Natural killer cell (primary cell): ENCODE measurements around the gene BHLHE40. TPM values are rescaled to one million over a fixed set of nuclear protein-coding genes. Genes with fewer than 3 reads are reported as not detected.

Experiments
- ATAC-seq, 3 donors: fragments of 150-1000 bp in 2 of 3; fragments of 200-7000 bp in 1 of 3; cut with Tn5 transposase; 1 replicate in 1 of 3; 2 replicates in 2 of 3; pipeline ENCODE4 v1.10.0; 2021; ENCODE audit warnings: mild to moderate bottlenecking in 2 of 3, moderate library complexity in 2 of 3
- DNase-seq, 2 donors: peaks; one replicate each; pipeline versions ENCODE4 v3.0.0 to v3.0.0-alpha.2; 2013 to 2021; ENCODE audit warnings: mixed read lengths in 1 of 2
- H3K27ac ChIP-seq: one replicate; pipeline ENCODE4 v1.5.1; 2013; ENCODE audit warnings: mild to moderate bottlenecking, low read length
- H3K27me3 ChIP-seq: one replicate; pipeline ENCODE4 v1.6.1; 2013; ENCODE audit warnings: low read length; ENCODE audit not compliant: control insufficient read depth, insufficient read depth
- H3K36me3 ChIP-seq: one replicate; pipeline ENCODE4 v1.6.1; 2013; ENCODE audit warnings: low read length; ENCODE audit not compliant: control insufficient read depth, insufficient read depth
- H3K4me1 ChIP-seq: one replicate; pipeline ENCODE4 v1.6.1; 2013; ENCODE audit warnings: low read length; ENCODE audit not compliant: control insufficient read depth, insufficient read depth
- H3K4me3 ChIP-seq: one replicate; pipeline ENCODE4 v1.5.1; 2013; ENCODE audit warnings: low read length
- H3K9me3 ChIP-seq: one replicate; pipeline ENCODE4 v1.6.1; 2013; ENCODE audit warnings: low read length; ENCODE audit not compliant: control insufficient read depth, insufficient read depth
- H3K27ac Mint-ChIP-seq, 2 donors: one replicate each; pipeline ENCODE4 v1.8.0; 2022; ENCODE audit warnings: mild to moderate bottlenecking in 2 of 2, mixed read lengths in 2 of 2, moderate library complexity in 1 of 2
- H3K27me3 Mint-ChIP-seq, 2 donors: one replicate each; pipeline ENCODE4 v1.8.0; 2022; ENCODE audit warnings: low read depth in 2 of 2, mixed read lengths in 2 of 2
- H3K36me3 Mint-ChIP-seq: one replicate; pipeline ENCODE4 v1.8.0; 2022; ENCODE audit warnings: mixed read lengths
- H3K4me1 Mint-ChIP-seq, 2 donors: one replicate each; pipeline ENCODE4 v1.8.0; 2022; ENCODE audit warnings: mixed read lengths in 2 of 2
- H3K4me3 Mint-ChIP-seq: one replicate; pipeline ENCODE4 v1.8.0; 2022; ENCODE audit warnings: mild to moderate bottlenecking, moderate library complexity, mixed read lengths
- H3K9me3 Mint-ChIP-seq, 2 donors: one replicate each; pipeline ENCODE4 v1.8.0; 2022; ENCODE audit warnings: mixed read lengths in 2 of 2
- WGBS: methylation state at CpG from one replicate; pipeline ENCODE4 v1.1.7; 2013; ENCODE audit warnings: missing lambda C conversion rate; ENCODE audit not compliant: insufficient coverage; 5-methylcytosine and 5-hydroxymethylcytosine counted together
- intact Hi-C: fragments of 100-400 bp; cut with micrococcal nuclease; formaldehyde crosslinking; loops from one replicate; pipeline ENCODE4 v1.14.2; 2022
- total RNA-seq, 4 donors: library from RNA; stranded (reverse); fragments of 120-200 nt in 1 of 4; gene quantifications; one replicate each; pipeline versions ENCODE4 v1.2.3 to v1.2.4, GENCODE V29; 2013 to 2022
- TF ChIP-seq, protein P1 (sequence below): fragments of 200-600 bp; IDR thresholded peaks from one replicate; pipeline ENCODE4 v1.8.0; 2022; ENCODE audit warnings: antibody characterized with exemption

BHLHE40 gene
- total RNA-seq, 3 donors from 2014 or later (not counting 1 experiment from before 2014, with no cell fraction given) = 512 to 725 (median 719) TPM

DNA sequence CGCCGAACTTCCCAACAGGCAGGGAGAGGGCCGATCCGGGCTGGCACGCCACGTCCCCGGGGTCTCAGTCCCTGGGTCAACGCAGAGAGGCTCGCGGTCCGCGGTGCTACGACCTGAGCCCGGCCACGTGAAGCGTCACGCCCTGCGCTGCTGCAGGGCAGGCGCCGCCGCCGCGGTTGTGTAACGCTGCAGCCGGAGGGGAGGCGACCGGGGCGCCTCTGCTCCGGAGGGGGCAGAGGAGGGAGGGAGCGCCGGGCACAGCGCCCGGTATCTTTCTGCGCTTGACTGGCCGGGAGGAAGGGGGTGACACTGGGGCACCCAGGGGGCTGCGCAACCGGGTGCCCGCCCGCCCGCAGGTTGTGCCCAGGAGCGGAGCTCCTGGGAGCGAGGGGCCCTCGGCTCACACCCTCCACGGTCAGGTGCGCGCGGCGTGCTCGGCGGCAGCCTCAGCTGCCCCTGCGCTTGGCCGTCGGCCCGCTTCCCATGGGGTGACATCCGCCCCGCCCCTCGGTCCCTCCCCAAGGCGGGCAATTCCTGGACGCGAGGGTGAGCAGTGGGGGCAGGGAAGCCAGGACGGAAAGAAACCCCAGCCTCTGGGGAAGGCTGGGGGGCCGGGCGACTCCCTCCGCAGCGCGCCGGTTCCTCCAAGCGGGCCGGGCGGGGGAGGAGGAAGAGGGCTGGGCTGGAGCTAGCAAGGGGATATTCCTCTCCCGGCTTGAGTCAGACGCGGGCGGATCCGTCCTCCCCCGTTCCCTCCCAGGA is 852 bp upstream of the BHLHE40 start:
- H3K27me3 ChIP-seq = no peaks in the 10 kb centered on the region
- Mint-ChIP-seq H3K27me3 (no peaks in the 10 kb centered on the region), H3K27ac (peak overlapping the region; percentile 98 to 100), H3K4me3 (peak overlapping the region; percentile 99), H3K36me3 (peaks cover 32% of the 10 kb centered on the region), H3K4me1 (peaks cover 60 to 61% of the 10 kb centered on the region in 2 donors), H3K9me3 (no peaks in the 10 kb centered on the region)
- peaks cover 27% of the 10 kb centered on the region for H3K36me3 ChIP-seq
- peak; percentile 85 to 88 for DNase-seq
- H3K4me3 ChIP-seq = peak overlapping the region; percentile 86
- H3K9me3 ChIP-seq = no peaks in the 10 kb centered on the region
- TF ChIP-seq, protein P1, sequence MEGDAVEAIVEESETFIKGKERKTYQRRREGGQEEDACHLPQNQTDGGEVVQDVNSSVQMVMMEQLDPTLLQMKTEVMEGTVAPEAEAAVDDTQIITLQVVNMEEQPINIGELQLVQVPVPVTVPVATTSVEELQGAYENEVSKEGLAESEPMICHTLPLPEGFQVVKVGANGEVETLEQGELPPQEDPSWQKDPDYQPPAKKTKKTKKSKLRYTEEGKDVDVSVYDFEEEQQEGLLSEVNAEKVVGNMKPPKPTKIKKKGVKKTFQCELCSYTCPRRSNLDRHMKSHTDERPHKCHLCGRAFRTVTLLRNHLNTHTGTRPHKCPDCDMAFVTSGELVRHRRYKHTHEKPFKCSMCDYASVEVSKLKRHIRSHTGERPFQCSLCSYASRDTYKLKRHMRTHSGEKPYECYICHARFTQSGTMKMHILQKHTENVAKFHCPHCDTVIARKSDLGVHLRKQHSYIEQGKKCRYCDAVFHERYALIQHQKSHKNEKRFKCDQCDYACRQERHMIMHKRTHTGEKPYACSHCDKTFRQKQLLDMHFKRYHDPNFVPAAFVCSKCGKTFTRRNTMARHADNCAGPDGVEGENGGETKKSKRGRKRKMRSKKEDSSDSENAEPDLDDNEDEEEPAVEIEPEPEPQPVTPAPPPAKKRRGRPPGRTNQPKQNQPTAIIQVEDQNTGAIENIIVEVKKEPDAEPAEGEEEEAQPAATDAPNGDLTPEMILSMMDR = no peak
- intact Hi-C loops = loop anchor here (1.0 to 10.0 kb wide), 2 partner anchors 89 to 474 kb away; no protein-coding TSS in a partner anchor
- peak; percentile 44 to 66 (median 55) for ATAC-seq
- peaks cover 39% of the 10 kb centered on the region for H3K4me1 ChIP-seq
- peak overlapping the region; percentile 96 for H3K27ac ChIP-seq
- WGBS = under 1% methylated on average over 76 of the region's 76 CpGs

DNA sequence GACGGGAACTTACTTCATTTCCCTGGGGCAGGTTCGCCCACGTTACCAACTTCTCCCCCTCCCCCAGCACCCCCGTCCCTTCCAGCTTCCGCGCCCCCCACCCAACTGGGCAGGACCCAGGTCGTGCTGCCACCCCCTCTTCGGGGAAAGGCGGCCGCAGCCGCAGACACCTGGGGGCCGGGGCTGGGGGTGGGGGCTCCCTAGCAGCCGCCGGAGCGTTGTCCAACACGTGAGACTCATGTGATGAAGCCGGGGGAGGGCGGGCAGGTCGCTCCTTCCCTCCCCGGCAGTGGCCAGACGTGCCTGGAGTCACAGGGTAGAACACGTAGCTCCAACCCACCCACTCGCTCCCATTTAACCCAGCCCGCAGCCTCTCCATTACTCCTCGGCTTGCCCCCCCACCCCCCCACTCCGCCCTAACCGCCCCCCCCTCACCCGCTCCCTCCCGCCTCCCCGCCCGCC is 240 bp upstream of the BHLHE40 start:
- H3K9me3 ChIP-seq = no peaks in the 10 kb centered on the region
- intact Hi-C loops = loop anchor here (1.0 to 10.0 kb wide), 2 partner anchors 90 to 474 kb away; no protein-coding TSS in a partner anchor
- DNase-seq = peak; percentile 92 to 94
- no peaks in the 10 kb centered on the region for H3K27me3 Mint-ChIP-seq
- peak overlapping the region; percentile 99 for H3K4me3 Mint-ChIP-seq
- peak overlapping the region; percentile 96 for H3K27ac ChIP-seq
- WGBS = 0% methylated on average over 21 of the region's 31 CpGs
- peak overlapping the region; percentile 98 to 100 for H3K27ac Mint-ChIP-seq
- peak; percentile 42 to 78 (median 61) for ATAC-seq
- peaks cover 45% of the 10 kb centered on the region for H3K4me1 ChIP-seq
- H3K4me1 Mint-ChIP-seq = peaks cover 67% of the 10 kb centered on the region in 2 donors
- peaks cover 33% of the 10 kb centered on the region for H3K36me3 ChIP-seq
- H3K27me3 ChIP-seq = no peaks in the 10 kb centered on the region
- H3K4me3 ChIP-seq = peak overlapping the region; percentile 86
- no peaks in the 10 kb centered on the region for H3K9me3 Mint-ChIP-seq
- H3K36me3 Mint-ChIP-seq = peaks cover 38% of the 10 kb centered on the region
- TF ChIP-seq, protein P1 = no peak

DNA sequence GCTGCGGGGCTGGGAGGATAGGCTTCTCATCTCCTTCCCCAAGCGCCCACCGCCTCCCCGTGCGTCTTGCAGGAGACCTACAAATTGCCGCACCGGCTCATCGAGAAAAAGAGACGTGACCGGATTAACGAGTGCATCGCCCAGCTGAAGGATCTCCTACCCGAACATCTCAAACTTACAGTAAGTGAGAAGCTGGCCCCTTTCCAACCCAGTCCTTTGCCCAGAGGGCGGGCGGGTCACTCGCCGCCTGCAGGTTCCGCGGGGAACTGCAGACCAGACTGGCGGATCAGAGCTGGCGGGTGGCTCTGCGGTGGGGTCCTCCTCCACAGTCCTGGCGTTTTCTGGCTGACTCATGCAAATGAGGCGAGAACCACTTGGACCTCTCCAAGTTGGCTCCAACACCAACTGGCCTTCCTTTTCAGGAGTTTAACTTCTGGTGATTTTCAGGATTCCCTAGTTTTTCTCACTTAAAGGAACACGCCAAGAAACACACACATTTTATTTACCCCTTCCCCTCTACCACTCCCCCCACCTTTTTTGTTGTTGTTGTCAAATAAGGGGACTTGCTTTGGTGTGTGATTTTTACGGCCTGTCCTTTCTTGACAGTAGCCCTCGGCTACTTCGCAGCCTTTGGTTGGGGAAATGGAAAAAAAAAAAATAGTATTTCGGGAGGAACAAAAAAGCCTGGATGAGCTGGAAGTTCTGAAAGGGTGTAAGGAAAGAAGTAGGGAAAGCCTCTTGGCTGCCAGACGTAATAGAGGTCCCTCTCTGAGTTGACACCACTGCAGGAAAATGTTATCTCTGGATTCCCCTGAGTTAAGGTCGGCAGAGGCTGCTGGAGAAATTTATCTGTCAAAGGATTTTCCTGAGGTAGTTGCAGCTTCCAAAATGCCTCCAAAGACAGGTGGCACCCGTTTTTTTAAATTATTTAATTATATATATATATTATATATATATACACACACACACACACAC is 1.3 kb downstream of the BHLHE40 start:
- no peaks in the 10 kb centered on the region for H3K27me3 ChIP-seq
- Mint-ChIP-seq H3K27ac (peak overlapping the region; percentile 98 to 100), H3K9me3 (no peaks in the 10 kb centered on the region), H3K36me3 (peaks cover 39% of the 10 kb centered on the region), H3K4me3 (peak overlapping the region; percentile 99), H3K4me1 (peaks cover 77 to 79% of the 10 kb centered on the region in 2 donors), H3K27me3 (no peaks in the 10 kb centered on the region)
- WGBS = 6% methylated on average over 31 of the region's 32 CpGs
- H3K27ac ChIP-seq = peak overlapping the region; percentile 96
- peaks cover 55% of the 10 kb centered on the region for H3K4me1 ChIP-seq
- H3K9me3 ChIP-seq = no peaks in the 10 kb centered on the region
- ATAC-seq (peak; percentile 9 to 31 (median 21)), DNase-seq (peak; percentile 92 to 94)
- TF ChIP-seq, protein P1 = peak; percentile 82
- intact Hi-C loops = loop anchor here (2.0 to 10.0 kb wide), 3 partner anchors 72 to 626 kb away; no protein-coding TSS in a partner anchor
- peak overlapping the region; percentile 86 for H3K4me3 ChIP-seq
- H3K36me3 ChIP-seq = peaks cover 40% of the 10 kb centered on the region
